ENCODE results near the gene MMAB.

GRCh38 chr12:109562871-109563270 lies 10.4 kb downstream of the MMAB start:
- no peak for TF ChIP-seq CTCF (IDR thresholded peaks at IDR 0.05; ENCODE audit: poor library complexity)
- no peak for TF ChIP-seq EZH2phosphoT487 (IDR thresholded peaks at IDR 0.05; ENCODE audit: low read depth, severe bottlenecking, unreplicated experiment)
- no peak for TF ChIP-seq EZH2 (IDR thresholded peaks at IDR 0.05; ENCODE audit: borderline replicate concordance)

Measured in hepatocyte (in vitro differentiated cells).